ENCODE results near the gene VPS36. TPM values are rescaled to one million over a fixed set of nuclear protein-coding genes. Genes with fewer than 3 reads are reported as not detected.

VPS36 gene
- total and polyA plus RNA-seq, 2 donors from 2014 or later: 19.2 to 48.9 TPM

DNA sequence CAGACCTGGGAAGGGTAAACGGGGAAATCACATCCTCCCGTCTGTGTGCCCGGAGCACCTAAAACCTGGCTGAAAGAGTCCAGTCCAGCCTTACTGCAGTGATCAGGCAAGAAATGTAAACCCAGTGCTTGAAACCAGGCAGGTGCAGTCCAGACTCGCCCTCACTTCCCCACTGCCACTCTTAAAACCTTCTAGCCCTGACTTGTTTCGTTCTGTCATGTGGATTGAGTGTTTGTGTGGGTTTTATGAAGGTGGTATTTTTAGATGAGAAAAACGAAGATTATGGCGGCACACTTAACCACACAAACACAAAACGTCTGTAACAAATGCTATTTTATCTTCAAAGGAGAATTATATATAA is 4.0 kb upstream of the VPS36 start:
- TF ChIP-seq, protein P1, sequence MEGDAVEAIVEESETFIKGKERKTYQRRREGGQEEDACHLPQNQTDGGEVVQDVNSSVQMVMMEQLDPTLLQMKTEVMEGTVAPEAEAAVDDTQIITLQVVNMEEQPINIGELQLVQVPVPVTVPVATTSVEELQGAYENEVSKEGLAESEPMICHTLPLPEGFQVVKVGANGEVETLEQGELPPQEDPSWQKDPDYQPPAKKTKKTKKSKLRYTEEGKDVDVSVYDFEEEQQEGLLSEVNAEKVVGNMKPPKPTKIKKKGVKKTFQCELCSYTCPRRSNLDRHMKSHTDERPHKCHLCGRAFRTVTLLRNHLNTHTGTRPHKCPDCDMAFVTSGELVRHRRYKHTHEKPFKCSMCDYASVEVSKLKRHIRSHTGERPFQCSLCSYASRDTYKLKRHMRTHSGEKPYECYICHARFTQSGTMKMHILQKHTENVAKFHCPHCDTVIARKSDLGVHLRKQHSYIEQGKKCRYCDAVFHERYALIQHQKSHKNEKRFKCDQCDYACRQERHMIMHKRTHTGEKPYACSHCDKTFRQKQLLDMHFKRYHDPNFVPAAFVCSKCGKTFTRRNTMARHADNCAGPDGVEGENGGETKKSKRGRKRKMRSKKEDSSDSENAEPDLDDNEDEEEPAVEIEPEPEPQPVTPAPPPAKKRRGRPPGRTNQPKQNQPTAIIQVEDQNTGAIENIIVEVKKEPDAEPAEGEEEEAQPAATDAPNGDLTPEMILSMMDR (IDR thresholded peaks at IDR 0.05; ENCODE audit: borderline replicate concordance, extremely low read depth, insufficient read depth): no peak
- Histone ChIP-seq H3K4me3 (ENCODE audit: low read length in 3 of 3) (peak overlapping the region; percentile 86 to 95 (median 94)), H3K4me1 (ENCODE audit: control insufficient read depth in 2 of 3, insufficient read depth in 2 of 3, low read depth in 1 of 3, low read length in 3 of 3) (peaks cover 0 to 4% (median 4%) of the 10 kb centered on the region in 3 donors), H3K36me3 (ENCODE audit: control insufficient read depth in 2 of 3, insufficient read depth in 3 of 3, low read length in 3 of 3) (no peaks in the 10 kb centered on the region), H3K27ac (ENCODE audit: low read depth in 2 of 2, low read length in 2 of 2) (peak overlapping the region; percentile 78 to 79), H3K9ac (ENCODE audit: low read length in 3 of 3) (peak overlapping the region; percentile 31 to 93 (median 86)), H3K9me3 (ENCODE audit: control insufficient read depth in 2 of 3, insufficient read depth in 1 of 3, low read length in 3 of 3) (no peaks in the 10 kb centered on the region), H3K27me3 (ENCODE audit: control insufficient read depth, insufficient read depth, low read length) (no peaks in the 10 kb centered on the region)
- DNase-seq (peak in 4 of 5 donors; percentile 26 to 64 (median 44)), FAIRE-seq (no peak)
- intact Hi-C loops (cut with DNase I): no loop called here

DNA sequence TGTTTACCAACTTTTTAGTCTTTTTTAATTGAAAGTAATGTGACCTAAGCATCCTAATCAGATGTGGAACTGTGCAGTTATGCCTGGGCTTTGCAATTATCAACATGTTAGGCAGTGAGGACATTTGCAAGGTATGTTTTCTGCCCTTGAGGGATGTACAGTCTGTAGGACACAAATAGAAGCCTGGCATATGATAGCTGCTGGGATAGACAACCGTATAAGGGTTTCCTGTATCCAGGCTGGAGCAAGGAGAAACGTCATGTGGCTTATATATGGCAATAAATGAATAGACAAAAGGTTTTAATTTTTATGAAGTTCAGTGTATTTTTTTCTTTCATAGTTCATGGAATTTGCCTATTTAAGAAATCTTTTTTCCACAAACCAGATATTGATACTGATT is 2.0 kb upstream of the VPS36 start:
- Histone ChIP-seq H3K27ac (ENCODE audit: low read depth in 2 of 2, low read length in 2 of 2) (no peak overlapping the region), H3K36me3 (ENCODE audit: control insufficient read depth in 2 of 3, insufficient read depth in 3 of 3, low read length in 3 of 3) (no peaks in the 10 kb centered on the region), H3K9me3 (ENCODE audit: control insufficient read depth in 2 of 3, insufficient read depth in 1 of 3, low read length in 3 of 3) (no peaks in the 10 kb centered on the region), H3K4me3 (ENCODE audit: low read length in 3 of 3) (no peak overlapping the region), H3K9ac (ENCODE audit: low read length in 3 of 3) (no peak overlapping the region), H3K4me1 (ENCODE audit: control insufficient read depth in 2 of 3, insufficient read depth in 2 of 3, low read depth in 1 of 3, low read length in 3 of 3) (peaks cover 0 to 4% (median 4%) of the 10 kb centered on the region in 3 donors), H3K27me3 (ENCODE audit: control insufficient read depth, insufficient read depth, low read length) (no peaks in the 10 kb centered on the region)
- DNase-seq (no peak), FAIRE-seq (no peak)
- intact Hi-C loops (cut with DNase I): no loop called here
- TF ChIP-seq, protein P1 (IDR thresholded peaks at IDR 0.05; ENCODE audit: borderline replicate concordance, extremely low read depth, insufficient read depth): no peak

DNA sequence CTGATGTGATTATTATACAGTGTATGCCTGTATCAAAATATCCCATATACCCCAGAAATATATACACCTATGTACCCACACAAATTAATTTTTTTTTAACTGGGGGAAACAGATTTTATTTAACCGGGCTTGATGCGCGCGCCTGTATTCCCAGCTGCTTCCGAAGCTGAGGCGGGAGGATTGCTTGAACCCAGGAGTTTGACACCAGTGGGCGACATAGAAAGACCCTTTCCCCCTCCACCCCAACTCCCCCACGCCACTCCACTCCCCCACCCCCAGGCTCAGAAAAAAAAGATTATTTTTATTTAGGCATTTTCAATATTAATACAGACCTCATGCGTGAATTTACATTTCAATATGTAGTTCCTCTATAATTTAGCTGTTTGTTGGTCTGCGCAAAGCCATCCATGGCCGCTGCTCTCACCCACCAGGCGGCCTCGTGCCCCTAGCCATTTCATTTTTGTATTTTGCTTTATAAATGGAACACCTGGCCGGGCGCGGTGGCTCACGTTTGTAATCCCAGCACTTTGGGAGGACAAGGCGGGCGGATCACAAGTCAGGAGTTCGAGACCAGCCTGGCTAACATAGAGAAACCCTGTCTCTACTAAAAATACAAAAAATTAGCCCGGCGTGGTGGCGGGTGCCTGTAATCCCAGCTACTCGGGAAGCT is 836 bp upstream of the VPS36 start:
- TF ChIP-seq, protein P1 (IDR thresholded peaks at IDR 0.05; ENCODE audit: borderline replicate concordance, extremely low read depth, insufficient read depth): no peak
- intact Hi-C loops (cut with DNase I): no loop called here
- peak overlapping the region in 1 of 3 donors; percentile 38 for H3K4me3 ChIP-seq (ENCODE audit: low read length in 3 of 3)
- no peak for FAIRE-seq
- peak overlapping the region in 2 of 3 donors; percentile 9 to 58 for H3K9ac ChIP-seq (ENCODE audit: low read length in 3 of 3)
- peaks cover 0 to 4% (median 4%) of the 10 kb centered on the region in 3 donors for H3K4me1 ChIP-seq (ENCODE audit: control insufficient read depth in 2 of 3, insufficient read depth in 2 of 3, low read depth in 1 of 3, low read length in 3 of 3)
- no peaks in the 10 kb centered on the region for H3K27me3 ChIP-seq (ENCODE audit: control insufficient read depth, insufficient read depth, low read length)
- no peak overlapping the region for H3K27ac ChIP-seq (ENCODE audit: low read depth in 2 of 2, low read length in 2 of 2)
- peak in 1 of 5 donors; percentile 50 for DNase-seq
- H3K9me3 ChIP-seq (ENCODE audit: control insufficient read depth in 2 of 3, insufficient read depth in 1 of 3, low read length in 3 of 3): no peaks in the 10 kb centered on the region
- no peaks in the 10 kb centered on the region for H3K36me3 ChIP-seq (ENCODE audit: control insufficient read depth in 2 of 3, insufficient read depth in 3 of 3, low read length in 3 of 3)
